Panc1 (cell line): ENCODE results near the gene ACOXL. TPM values are rescaled to one million over a fixed set of nuclear protein-coding genes. Genes with fewer than 3 reads are reported as not detected.

Experiments used
- ATAC-seq: fragments of 200-7000 bp; cut with Tn5 transposase; 2 replicates; pipeline ENCODE4 v1.9.1; 2020; ENCODE audit warnings: mild to moderate bottlenecking, moderate library complexity
- BruUV-seq: library from RNA; stranded (reverse); fragments of 400-500 nt; replicated peaks from 2 replicates; lab custom pipeline; 2021; lab: Mats Ljungman, UMichigan
- CTCF ChIA-PET: fragments of 300-600 bp; sonication (Branson Sonifier 250); formaldehyde crosslinking; loops from one replicate; lab custom pipeline; 2022; ENCODE audit warnings: antibody characterized with exemption; lab: Charles Lee
- POLR2A ChIA-PET: fragments of 300-600 bp; sonication (Branson Sonifier 250); formaldehyde crosslinking; loops from one replicate; lab custom pipeline; 2022; ENCODE audit warnings: antibody characterized with exemption; lab: Charles Lee
- DNase-seq: peaks from one replicate; pipeline ENCODE4 v3.0.0-alpha.2; 2010; ENCODE audit warnings: low read depth, low spot score
- H3K27ac ChIP-seq: 2 replicates; pipeline ENCODE4 v1.5.1; 2011; ENCODE audit warnings: mild to moderate bottlenecking, low read length, inconsistent platforms
- H3K27me3 ChIP-seq: fragments of 200-500 bp; sonication (Bioruptor generic); 2 replicates; pipeline ENCODE4 v1.6.0; 2014; ENCODE audit warnings: low read length, inconsistent platforms; ENCODE audit not compliant: control insufficient read depth, insufficient read depth
- H3K36me3 ChIP-seq: fragments of 200-500 bp; sonication (Bioruptor generic); 2 replicates; pipeline ENCODE4 v1.5.1; 2014; ENCODE audit warnings: inconsistent platforms, mild to moderate bottlenecking, low read length, moderate library complexity; ENCODE audit not compliant: control insufficient read depth, insufficient read depth
- H3K4me1 ChIP-seq: 2 replicates; pipeline ENCODE4 v1.5.1; 2011; ENCODE audit warnings: inconsistent platforms, mild to moderate bottlenecking, low read length, moderate library complexity; ENCODE audit not compliant: control insufficient read depth, insufficient read depth
- H3K4me3 ChIP-seq, 2 experiments: 2 replicates each; pipeline ENCODE4 v1.5.1; 2011 to 2012; ENCODE audit warnings: low read depth in 2 of 2, low read length in 2 of 2, mild to moderate bottlenecking in 2 of 2, inconsistent platforms in 1 of 2, moderate library complexity in 1 of 2
- H3K9me3 ChIP-seq: fragments of 200-500 bp; sonication (Bioruptor generic); 2 replicates; pipeline ENCODE4 v1.5.1; 2014; ENCODE audit warnings: low read depth, mild to moderate bottlenecking, inconsistent platforms, low read length, moderate library complexity; ENCODE audit not compliant: control insufficient read depth, insufficient read depth
- CTCF ChIP-seq: fragments of 450-650 bp; IDR thresholded peaks from 2 replicates; pipeline ENCODE4 v1.5.1; 2017; ENCODE audit warnings: mild to moderate bottlenecking
- POLR2AphosphoS5 ChIP-seq: IDR thresholded peaks from 2 replicates; pipeline ENCODE4 v1.6.1; 2012; ENCODE audit warnings: mild to moderate bottlenecking, low read depth, low read length, moderate library complexity
- REST ChIP-seq, 2 experiments: IDR thresholded peaks; 2 replicates each; pipeline ENCODE4 v1.6.1; 2011 to 2012; ENCODE audit warnings: low read depth in 2 of 2, control low read depth in 1 of 2, low read length in 1 of 2, mild to moderate bottlenecking in 1 of 2, moderate library complexity in 1 of 2; ENCODE audit not compliant: insufficient read depth in 1 of 2
- SIN3A ChIP-seq: IDR thresholded peaks from 2 replicates; pipeline ENCODE4 v1.6.1; 2012; ENCODE audit warnings: low read depth, mild to moderate bottlenecking, low read length, moderate library complexity, borderline replicate concordance; ENCODE audit not compliant: insufficient read depth
- TCF7L2 ChIP-seq: IDR thresholded peaks from 2 replicates; pipeline ENCODE4 v1.6.1; 2011; ENCODE audit warnings: mild to moderate bottlenecking, low read depth, low read length, inconsistent platforms
- in situ Hi-C: cut with HindIII; loops from 2 replicates; pipeline ENCODE4 v1.10.0; 2016; ENCODE audit warnings: low sequenced_read_pairs, low pct_unique_long_range_greater_than_20kb
- intact Hi-C: fragments of 100-400 bp; cut with micrococcal nuclease; formaldehyde crosslinking; loops from one replicate; pipeline ENCODE4 v1.10.0; 2022; ENCODE audit not compliant: unreplicated experiment
- total RNA-seq: library from RNA; stranded (reverse); gene quantifications from one replicate; pipeline ENCODE4 v1.2.1, GENCODE V29; 2021; ENCODE audit not compliant: unreplicated experiment

Gene ACOXL
- total RNA-seq, 1 experiment from 2014 or later = 4.9 TPM

GRCh38 chr2:110836671-110837070, 104.3 kb downstream of the ACOXL start:
- ATAC-seq (no peak), DNase-seq (no peak)
- H3K4me1 ChIP-seq = no peaks in the 10 kb centered on the region
- no peak overlapping the region for H3K4me3 ChIP-seq
- CTCF ChIA-PET = no interaction called here
- no peak overlapping the region for H3K27ac ChIP-seq
- in situ Hi-C loops = no loop called here
- no peaks in the 10 kb centered on the region for H3K9me3 ChIP-seq
- no TSS peak for BruUV-seq
- intact Hi-C loops = no loop called here
- peaks cover 8% of the 10 kb centered on the region; the same call in 1 of the 2 replicates for H3K27me3 ChIP-seq
- no peaks in the 10 kb centered on the region for H3K36me3 ChIP-seq
- TF ChIP-seq SIN3A (no peak), POLR2AphosphoS5 (no peak), TCF7L2 (no peak), CTCF (no peak), REST (IDR thresholded peaks at IDR 0.05; ENCODE audit: insufficient read depth in 1 of 2, low read depth in 2 of 2, low read length in 1 of 2) (no peak)
- POLR2A ChIA-PET = no interaction called here

- ChIA-PET POLR2A (interaction anchor here (0.7 kb wide), 1 partner anchor 172 kb away, joined by 3 read pairs; no protein-coding TSS in a partner anchor), CTCF (no interaction called here)
- Histone ChIP-seq H3K4me3 (no peak overlapping the region), H3K27me3 (peaks cover 7% of the 10 kb centered on the region; the same call in 1 of the 2 replicates), H3K4me1 (no peaks in the 10 kb centered on the region), H3K9me3 (no peaks in the 10 kb centered on the region), H3K36me3 (no peaks in the 10 kb centered on the region), H3K27ac (no peak overlapping the region)
- DNase-seq = no peak
- in situ Hi-C loops (no loop called here), intact Hi-C loops (no loop called here)
- BruUV-seq = no TSS peak
- no peak for ATAC-seq
- no peak for TF ChIP-seq POLR2AphosphoS5
- no peak for TF ChIP-seq TCF7L2
- TF ChIP-seq CTCF = no peak
- no peak for TF ChIP-seq REST (IDR thresholded peaks at IDR 0.05; ENCODE audit: insufficient read depth in 1 of 2, low read depth in 2 of 2, low read length in 1 of 2)
- no peak for TF ChIP-seq SIN3A
Measured at GRCh38 chr2:110837446-110838409, 105.4 kb downstream of the ACOXL start.
